ENCODE data around the gene TUBGCP2.
A peak's percentile ranks its signal among the peaks of the same experiment; 100 is the strongest.
"Not testable (repeated sequence)": the region's sequence is repeated elsewhere in the genome, so short reads cannot be mapped to it uniquely, and the experiment has no call there.

TUBGCP2 gene

DNA sequence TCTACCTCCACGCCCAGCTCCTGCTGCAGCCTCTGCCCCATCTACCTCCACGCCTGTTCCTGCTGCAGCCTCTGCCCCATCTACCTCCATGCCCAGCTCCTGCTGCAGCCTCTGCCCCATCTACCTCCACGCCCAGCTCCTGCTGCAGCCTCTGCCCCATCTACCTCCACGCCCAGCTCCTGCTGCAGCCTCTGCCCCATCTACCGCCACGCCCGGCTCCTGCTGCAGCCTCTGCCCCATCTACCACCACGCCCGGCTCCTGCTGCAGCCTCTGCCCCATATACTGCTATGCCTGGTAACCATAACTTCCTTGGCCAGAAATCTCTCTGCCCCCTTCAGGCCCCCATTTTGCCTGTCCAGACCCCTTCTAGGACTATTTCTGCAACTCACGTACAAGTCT is 43.6 kb downstream of the TUBGCP2 start:
- not testable (repeated sequence) for DNase-seq (ENCODE audit: low read depth, low spot score)

DNA sequence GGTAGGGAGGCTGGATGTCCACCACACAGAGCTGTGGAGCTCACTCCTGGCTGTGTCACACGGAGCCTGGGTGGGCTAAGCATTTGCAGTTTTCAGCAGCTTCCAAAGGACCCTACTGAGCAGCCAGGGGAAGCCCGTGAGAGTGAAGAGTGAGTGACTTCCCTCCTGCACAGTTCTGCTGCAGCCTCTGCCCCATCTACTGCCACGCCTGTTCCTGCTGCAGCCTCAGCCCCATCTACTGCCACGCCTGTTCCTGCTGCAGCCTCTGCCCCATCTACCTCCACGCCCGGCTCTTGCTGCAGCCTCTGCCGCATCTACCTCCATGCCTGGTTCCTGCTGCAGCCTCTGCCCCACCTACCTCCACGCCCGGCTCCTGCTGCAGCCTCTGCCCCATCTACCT is 44.2 kb downstream of the TUBGCP2 start:
- DNase-seq (ENCODE audit: low read depth, low spot score), result no peak

DNA sequence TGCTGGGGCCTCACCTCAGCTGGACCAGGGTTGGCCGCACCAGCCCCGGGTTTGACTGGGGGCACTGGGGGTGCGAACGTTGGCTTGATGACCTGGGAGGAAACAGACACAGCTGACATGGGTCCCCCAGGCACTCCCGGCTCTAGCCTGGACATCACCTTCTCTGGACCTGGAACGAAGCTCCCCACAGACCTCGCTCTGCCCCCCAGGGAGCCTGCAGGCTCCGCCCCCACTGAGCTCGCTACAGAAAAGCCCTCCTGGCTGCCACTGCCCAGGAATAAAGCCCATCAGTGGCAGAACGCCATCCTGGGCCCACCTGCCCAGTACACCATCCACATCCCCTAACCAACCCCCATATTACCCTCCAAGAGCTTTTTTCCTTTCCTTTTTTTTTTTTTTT is 45.0 kb downstream of the TUBGCP2 start:
- DNase-seq (ENCODE audit: low read depth, low spot score), result no peak

DNA sequence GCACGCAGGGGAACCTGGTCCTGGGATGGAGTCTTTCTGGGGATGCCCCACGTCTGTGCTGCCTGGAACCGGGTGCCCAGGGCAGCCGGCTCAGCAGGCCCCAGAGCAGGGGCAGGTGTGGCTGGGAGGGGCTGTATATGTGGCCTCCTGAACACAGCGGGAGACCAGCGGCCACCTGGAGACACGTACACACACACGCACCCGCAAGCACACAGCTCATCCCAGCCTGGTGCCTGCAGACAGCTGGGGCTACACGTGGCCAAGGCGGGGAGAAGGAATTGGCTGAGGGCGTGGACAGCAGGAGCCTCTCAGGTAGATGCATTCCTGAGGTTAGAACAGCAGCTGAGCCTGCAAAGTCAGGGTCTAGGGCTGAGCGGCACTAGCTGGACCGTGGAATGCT is 46.0 kb downstream of the TUBGCP2 start:
- no peak for DNase-seq (ENCODE audit: low read depth, low spot score)

DNA sequence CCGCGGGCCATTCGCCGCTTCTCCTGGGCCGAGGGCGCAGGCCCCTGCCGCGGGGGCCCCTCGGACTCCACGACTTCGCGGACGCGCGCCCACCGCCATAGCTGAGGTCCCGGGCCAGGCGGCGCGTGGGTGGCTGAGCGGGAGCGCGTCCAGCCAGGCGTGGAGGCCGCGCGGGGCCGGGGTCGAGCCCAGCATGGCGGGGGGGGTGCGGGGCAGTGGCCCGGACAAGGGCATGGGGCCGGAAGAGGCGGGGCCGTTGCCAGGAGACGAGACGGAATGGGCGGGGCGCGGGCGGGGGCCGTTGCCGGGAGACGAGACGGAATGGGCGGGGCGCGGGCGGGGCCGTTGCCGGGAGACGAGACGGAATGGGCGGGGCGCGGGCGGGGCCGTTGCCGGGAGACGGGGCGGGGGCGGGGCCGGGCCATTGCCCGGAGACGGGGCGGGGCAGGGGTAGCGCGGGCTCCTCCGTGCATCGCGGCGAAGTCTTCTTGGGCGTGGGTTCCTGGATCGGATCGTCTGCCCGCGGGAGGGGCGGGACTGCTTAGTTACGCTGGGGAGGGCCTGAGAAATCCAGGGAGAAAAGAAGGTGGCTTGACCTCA is 46.8 kb downstream of the TUBGCP2 start:
- DNase-seq (ENCODE audit: low read depth, low spot score), result peak; percentile 79

DNA sequence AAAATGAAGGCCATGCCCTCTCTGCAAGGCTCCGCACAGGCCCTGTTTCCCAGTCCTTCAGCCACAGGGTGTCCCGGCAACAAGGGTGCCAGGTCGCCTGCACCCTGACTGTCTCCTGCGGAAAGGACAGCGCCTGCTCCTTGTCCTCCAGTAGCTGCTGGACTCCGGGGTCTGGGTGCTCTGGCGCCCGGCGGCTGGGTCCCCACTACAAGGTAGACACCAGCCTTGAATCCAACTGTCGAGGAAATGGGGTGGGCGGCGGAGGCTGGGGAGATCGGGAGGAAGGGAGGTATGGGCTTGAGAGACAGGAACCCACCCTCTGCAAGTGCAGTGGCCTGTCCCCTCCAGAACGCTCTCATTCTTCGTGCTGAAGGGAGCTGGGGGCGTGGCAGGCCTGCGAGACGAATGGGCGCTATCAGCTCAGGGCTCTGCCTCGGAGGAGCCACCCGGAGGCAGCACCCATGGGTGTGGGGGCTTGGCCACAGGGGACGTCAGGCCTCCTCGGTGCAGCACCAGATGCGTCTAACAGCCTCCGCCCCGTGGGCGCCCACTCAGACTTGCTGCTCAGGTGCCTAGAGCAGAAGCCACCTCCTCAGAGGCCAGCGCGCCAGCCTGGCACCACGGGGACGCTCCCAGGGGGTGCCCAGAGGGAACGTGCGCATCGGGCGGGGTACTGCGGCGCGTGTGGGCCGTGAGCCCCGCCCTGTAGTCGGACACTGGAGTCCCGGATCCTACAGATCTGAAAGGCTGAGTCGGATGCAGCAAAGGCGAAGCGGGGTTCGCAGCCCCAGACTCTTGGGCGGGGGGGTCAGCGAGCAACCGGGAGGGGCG is 47.6 kb downstream of the TUBGCP2 start:
- peak; percentile 61 for DNase-seq (ENCODE audit: low read depth, low spot score)

DNA sequence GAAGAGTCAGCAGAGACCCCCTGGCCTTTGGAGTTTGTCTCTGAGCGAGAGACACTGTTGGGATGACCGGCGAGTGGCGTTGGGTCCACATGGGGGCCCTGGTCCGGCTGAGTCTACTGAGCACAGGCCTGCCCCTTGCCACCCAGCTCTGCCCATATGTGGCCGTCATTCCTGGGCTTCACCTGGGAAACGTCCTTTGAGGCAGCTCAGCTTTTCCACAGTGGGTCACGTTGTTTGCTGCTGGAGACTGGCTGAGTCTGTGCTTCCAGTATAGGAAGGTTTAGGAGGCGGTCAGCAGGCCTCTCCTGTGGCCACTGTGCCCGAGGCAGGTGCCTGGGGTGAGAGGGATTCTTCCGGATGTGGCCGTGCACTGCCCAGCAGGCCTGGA is 49.1 kb downstream of the TUBGCP2 start:
- DNase-seq (ENCODE audit: low read depth, low spot score), result no peak

DNA sequence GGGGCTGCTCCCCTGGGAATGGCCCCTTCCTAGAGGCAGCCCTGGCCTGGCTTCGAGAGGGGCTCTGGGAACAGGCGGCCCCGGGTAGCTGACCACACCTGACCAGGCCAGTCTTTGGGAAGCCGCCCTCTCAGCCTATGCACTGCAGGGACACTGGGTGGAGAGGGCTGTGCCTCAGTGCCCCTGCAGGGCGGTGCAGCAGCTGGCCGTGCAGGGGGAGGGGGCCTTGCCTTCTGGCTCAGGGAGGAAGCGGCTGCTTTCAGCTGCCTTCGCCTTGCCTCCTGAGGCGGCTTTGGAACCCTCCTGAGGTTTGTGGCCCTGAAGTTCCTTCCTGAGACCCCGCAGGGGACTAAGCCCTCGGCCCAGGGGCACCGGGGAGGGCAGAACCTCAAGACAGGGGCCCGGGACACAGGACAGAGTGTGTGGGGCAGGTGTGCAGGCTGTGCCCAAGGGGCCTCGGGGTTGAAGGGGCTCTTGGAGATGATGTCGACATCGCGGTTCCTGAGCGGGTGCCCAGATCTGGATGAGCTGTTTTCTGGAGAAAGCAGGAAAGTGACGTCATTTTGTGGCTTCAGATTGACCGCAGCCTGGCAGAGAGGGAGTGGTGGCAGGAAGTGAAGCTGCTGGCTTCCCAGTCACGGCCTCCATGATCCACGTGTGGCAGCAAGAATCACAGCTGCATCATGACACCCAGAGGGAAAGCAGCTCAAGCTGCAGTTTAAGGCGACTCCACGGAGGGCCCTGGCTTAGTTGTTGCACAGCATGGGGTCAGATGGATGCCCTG is 49.7 kb downstream of the TUBGCP2 start:
- DNase-seq (ENCODE audit: low read depth, low spot score), result peak; percentile 99

DNA sequence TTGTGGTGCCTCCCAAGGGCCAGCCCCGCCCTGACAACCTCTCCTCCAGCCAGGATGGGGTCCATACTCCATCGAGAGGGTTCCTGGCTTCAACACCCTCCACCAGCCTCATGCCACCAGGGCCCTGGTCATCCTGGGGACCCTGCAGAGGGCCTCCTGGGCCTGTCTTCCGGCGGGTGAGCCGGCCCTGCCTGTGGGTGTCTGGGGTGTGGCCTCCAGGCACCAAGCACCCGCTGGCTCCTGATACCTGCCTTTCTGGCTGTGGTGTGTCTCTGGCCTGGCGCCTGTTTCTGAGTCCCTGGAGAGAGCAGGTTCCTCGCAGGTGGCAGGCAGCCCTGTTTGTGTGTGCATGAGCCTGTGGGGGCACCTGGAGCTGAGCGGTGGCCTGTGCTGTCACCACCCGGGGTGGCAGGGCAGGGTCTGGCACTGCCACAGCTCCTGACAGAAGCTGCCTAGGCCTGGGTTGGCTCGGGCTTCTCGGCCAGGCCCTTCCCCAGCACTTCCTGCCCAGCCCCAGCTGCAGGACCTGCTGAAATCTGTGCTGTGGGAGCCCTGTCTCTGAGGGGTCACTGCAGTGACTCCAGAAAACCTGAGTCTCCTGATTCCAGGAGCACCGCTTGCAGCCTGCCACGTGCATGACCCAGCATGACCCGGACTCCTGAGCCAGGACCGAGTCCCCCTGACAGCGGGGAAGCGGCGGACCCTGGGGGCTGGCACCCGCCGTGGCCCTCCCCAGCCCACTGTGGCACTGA is 50.4 kb downstream of the TUBGCP2 start:
- no peak for DNase-seq (ENCODE audit: low read depth, low spot score)

DNA sequence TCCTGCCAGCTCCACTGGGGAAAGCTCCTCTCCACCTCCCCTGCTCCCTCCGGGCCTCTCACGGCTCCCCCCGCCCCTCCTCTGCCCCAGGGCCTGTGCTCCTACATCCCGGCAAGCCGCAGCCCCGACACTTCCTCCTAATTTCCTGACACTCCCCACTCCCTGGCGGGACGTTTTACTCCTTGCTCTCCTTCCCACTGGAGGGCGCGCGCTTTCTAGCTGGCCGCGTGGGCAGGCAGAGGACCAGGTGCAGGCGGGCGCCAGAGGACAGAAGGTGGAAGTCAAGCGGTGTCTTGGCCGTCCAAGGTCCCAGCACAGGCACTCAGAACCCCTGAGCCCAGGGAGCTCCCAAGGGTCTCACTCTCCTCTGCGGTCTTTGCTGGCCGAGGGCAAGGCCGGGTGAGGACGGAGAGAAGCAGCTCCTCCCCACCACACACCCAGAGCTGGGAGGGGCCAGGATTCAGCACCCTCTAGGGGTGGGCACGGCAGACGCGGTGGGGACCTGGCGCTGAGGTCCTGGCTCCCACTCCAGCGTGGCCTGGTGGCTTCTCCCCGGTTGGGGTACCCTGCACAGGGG is 51.1 kb downstream of the TUBGCP2 start:
- peak; percentile 57 for DNase-seq (ENCODE audit: low read depth, low spot score)

DNA sequence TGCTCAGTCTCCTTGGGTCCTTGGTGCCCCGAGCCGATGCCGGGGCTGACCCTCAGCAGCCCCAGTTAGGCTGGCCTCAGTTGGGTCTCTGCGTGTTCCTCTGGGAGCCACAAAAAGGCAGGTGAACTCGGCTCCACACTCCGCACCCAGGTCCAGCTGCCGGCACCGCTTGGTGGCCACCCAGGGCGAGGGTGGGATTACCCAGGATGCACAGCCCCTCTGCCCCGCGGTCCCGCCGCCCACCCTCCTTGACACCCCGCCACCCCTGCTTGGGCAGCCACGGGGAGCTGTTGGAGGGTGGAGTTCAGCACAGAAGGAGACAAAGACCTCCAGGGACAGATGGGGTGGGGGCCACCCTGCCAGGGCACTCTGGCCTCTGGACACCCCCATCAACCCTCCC is 53.3 kb downstream of the TUBGCP2 start:
- DNase-seq (ENCODE audit: low read depth, low spot score), result no peak

DNA sequence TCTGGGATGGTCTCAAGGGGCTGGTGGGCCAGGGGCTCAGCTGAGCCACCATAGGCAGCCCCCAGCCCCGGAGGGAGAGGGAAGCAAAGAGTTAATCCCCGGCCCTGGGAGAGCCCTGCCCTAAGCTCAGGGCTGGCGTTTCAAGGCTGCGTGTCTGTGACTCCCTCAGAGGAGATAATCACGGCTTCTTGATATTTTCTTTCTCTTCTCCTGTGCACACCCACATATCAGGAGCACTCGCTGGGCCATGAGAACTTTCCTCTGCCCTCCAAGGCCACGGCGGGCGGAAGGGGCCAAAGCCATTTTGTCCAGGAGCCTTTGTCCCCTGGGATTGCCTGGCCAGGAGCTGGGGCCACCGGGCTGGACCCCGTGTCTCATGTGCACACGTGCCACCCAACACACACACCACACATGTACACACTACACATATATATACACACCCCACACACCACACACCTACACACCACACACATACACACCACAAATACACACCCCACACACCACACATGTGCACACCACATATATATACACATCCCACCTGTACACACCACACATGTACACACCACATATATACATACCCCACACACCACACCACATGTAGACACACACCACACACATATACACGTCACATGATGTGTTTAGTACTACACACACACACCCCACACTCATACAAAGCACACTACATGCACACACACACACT is 54.1 kb downstream of the TUBGCP2 start:
- DNase-seq (ENCODE audit: low read depth, low spot score), result no peak

DNA sequence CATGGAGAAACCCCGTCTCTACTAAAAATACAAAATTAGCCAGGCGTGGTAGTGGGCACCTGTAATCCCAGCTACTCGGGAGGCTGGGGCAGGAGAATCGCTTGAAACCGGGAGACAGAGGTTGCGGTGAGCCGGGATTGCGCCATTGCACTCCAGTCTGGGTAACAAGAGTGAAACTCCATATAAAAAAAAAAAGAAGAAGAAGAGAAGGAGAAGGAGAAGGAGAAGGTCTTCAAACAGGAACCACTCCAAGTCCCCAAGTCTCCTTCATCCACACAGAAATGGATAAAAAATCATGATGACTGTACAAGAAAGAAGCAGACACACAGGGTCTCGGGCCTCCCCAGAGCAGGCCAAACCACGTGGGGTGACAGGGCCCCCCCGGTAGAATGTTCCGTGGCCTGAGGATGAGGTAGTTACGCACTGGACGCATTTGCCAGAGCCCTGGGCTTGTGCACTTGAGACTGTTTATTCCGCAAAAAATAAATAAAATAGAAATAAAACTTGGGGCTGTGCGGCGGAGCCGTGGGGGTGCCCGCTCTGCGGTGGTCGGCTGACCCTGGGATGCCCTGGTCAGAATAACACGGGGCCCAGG is 55.2 kb downstream of the TUBGCP2 start:
- DNase-seq (ENCODE audit: low read depth, low spot score), result no peak

DNA sequence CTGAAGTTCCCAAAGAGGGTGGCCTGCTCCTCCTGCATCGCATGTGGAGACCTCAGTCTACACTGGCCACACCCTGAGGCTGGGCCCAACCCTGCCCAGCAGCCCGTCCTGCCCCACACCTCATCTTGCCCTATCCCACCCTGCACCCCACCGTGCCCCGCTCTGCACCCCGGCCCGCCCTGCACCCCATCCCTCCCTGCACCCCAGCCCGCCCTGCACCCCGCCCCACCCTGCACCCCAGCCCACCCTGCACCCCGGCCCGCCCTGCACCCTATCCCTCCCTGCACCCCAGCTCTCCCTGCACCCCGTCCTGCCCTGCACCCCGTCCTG is 56.5 kb downstream of the TUBGCP2 start:
- no peak for DNase-seq (ENCODE audit: low read depth, low spot score)

DNA sequence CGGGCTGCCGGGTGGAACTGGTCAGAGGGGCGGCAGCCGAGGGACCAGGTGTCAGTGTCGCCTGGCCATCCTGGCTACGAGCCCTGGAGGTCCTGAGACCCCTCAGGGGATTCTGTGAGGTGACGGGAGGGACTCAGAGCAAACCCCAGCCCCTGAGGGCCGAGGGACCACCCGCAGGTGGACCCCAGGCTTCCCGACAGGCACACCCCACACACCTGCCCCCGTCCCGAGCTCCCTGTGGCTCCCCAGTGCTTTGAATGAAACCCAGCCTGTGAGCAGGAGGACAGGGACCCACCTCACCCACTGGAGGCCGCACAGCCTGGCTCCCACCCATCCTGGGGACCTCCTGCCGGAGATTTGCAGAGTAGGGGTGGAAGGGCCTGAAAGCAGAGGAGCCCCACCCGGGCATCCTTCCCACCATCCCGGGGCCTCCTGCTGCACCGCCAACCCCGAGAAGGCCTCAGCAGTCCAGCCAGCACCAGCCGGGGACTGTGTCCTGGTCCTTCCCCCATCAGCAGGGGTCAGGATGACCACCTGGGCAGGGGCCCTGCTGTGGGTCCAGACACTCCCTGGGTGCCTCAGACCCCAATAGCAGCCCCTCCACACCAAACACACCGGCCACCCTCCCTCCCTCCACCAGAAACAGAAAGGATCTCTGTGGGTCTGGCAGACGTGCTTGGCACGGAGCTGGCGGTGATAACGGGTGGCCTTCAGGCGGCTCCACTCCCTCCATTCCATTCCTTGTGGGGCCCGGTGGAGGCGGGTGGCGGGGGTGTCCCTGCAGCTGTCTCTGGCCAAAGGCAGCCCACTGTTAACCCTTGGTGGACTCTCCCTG is 57.1 kb downstream of the TUBGCP2 start:
- DNase-seq (ENCODE audit: low read depth, low spot score), result no peak

DNA sequence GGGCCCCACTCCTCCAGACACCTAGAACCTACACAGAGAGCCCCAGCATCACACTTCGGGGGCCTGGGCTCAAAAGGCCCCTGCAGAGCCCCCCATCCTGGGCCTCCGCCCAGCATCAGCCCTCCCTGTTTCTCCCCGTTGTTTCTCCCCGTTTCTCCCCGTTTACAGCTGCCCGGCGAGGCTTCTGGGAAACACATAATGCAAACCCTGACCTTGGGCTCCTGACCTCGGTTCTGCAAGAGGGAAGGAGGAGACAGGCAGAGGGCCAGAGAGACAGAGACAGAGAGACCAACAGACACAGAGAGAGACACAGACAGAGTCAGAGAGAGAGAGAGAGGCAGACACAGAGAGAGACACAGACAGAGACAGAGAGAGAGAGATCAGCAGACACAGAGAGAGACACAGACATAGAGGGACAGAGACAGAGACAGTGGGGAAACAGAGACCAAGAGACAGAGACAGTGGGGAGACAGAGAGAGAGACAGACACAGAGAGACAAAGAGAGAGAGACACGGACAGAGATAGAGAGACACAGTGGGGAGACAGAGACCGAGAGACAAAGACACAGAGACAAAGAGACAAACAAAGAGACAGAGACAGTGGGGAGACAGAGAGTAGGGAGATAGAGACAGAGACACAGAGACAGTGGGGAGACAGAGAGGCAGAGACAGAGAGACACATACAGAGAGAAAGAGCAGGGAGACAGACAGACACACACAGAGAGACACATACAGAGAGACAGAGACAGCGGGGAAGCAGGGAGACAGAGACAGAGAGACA is 58.5 kb downstream of the TUBGCP2 start:
- DNase-seq (ENCODE audit: low read depth, low spot score), result no peak

DNA sequence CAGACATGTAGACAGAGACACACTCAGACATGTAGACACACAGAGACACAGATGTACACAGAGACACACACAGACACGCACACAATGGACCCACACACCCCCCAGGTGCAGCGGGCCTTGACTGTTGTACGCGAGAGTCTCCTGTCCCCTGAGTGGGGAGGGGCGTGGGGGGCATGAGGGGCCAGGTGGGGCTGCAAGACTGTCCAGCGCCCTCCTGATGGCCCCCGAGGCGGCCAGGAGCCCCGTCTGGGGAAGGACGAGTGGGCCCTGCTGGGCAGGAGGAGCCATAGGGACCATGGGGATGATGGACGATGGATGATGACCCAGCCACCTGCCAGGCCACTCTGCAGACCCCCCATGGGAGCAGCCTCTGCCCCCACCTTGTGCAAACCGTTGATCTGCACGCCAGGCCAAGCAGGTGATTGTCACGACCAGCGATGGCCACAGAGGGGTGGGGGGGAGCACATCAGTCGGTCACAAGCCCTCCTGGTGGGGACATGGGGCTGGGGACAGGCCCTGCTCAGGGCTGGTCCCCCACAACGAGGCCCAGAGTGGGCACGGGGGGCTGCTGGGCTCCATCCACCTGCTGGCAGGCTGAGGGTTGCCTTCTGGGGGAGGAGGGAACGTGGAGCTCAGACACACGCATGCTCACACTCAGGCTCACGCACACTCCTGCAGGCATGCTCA is 59.4 kb downstream of the TUBGCP2 start:
- no peak for DNase-seq (ENCODE audit: low read depth, low spot score)

DNA sequence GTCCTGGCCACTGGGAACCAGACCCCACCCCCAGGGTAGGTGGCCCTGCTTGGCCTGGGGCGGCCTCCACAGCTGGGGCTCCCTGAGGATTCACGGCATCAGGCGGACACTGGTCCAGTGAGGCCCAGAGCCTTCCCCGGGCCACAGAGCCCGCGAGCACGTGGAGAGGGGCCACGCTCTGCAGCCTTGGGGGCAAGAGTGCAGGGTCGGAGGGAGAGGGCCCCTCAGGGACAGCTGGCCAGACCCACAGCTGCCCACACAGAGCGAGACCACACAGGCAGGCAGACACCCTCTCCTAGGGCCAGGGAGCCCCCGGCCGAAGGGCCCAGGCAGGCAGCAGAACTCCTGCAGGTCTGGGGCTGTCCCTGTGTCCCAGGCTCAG is 60.3 kb downstream of the TUBGCP2 start:
- no peak for DNase-seq (ENCODE audit: low read depth, low spot score)

Measured in astrocyte of the hippocampus (primary cell).